ENCODE measurements around the gene MACF1.

DNA sequence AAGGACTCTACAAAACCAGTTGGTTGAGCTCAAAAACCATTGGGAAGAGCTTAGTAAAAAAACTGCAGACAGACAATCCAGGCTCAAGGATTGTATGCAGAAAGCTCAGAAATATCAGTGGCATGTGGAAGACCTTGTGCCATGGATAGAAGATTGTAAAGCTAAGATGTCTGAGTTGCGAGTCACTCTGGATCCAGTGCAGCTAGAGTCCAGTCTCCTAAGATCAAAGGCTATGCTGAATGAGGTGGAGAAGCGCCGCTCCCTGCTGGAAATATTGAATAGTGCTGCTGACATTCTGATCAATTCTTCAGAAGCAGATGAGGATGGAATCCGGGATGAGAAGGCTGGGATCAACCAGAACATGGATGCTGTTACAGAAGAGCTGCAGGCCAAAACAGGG is 183.0 kb downstream of the MACF1 start:
- TF ChIP-seq POLR2A (IDR thresholded peaks at IDR 0.05) = no peak
- TF ChIP-seq, protein P1, sequence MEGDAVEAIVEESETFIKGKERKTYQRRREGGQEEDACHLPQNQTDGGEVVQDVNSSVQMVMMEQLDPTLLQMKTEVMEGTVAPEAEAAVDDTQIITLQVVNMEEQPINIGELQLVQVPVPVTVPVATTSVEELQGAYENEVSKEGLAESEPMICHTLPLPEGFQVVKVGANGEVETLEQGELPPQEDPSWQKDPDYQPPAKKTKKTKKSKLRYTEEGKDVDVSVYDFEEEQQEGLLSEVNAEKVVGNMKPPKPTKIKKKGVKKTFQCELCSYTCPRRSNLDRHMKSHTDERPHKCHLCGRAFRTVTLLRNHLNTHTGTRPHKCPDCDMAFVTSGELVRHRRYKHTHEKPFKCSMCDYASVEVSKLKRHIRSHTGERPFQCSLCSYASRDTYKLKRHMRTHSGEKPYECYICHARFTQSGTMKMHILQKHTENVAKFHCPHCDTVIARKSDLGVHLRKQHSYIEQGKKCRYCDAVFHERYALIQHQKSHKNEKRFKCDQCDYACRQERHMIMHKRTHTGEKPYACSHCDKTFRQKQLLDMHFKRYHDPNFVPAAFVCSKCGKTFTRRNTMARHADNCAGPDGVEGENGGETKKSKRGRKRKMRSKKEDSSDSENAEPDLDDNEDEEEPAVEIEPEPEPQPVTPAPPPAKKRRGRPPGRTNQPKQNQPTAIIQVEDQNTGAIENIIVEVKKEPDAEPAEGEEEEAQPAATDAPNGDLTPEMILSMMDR (IDR thresholded peaks at IDR 0.05) = peak in 3 of 6 experiments; percentile 29 to 48 (median 41)
